GM19468 (cell line): ENCODE measurements around the gene FNDC3B.
"Not testable (repeated sequence)": the region's sequence is repeated elsewhere in the genome, so short reads cannot be mapped to it uniquely, and the experiment has no call there.

Experiments used
- ATAC-seq: cut with Tn5 transposase; IDR thresholded peaks from one replicate; pipeline ENCODE4 v1.9.1; 2021; ENCODE audit warnings: mild to moderate bottlenecking, moderate library complexity, moderate number of reproducible peaks; ENCODE audit not compliant: unreplicated experiment; ENCODE audit errors: extremely low read depth

FNDC3B gene

GRCh38 chr3:172365028-172365567 lies 325.7 kb downstream of the FNDC3B start:
- no peak for ATAC-seq

GRCh38 chr3:172367205-172368105 lies 328.1 kb downstream of the FNDC3B start:
- ATAC-seq, result no peak

- ATAC-seq, result not testable (repeated sequence)
Observed at GRCh38 chr3:172368556-172368955, 329.2 kb downstream of the FNDC3B start.

- no peak for ATAC-seq
Observed at GRCh38 chr3:172369590-172370259, 330.3 kb downstream of the FNDC3B start.

DNA sequence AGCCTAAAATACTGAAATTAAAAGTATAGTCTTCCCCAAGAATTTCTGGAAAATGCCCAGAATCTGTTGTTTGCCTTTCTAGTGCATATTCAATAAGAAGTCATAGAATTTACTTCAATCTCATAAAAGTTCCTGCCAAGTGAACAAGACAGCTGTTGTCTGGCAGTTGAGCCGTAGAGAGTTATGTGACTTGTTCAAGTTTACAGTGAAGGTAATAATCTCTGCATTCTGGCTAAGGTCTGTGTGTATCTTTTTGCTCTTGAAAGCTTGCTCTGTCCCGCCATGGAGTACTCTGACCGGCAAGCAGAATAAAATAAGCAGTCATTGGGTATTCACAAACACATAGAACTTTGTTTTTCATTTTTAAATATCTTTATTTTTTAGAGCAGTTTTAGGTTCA lies 331.0 kb downstream of the FNDC3B start:
- no peak for ATAC-seq

DNA sequence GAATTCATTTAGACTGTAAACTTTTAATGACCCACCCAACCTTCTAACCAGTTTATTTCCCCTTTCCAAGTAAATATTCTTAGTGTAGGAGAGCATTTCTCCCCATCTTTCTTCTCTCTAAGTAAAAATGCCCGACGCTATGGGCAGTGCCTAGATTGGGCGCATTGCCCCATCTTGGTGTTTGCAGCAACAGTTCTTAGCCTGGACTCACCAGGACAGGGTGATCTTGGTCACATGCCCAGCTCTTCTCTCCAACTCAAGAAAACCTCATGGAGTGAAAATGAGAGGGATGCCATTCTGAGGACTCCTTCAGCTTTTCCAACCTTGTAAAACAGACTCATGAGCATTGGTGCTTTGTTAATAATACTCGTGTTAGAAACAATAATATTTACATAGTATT lies 332.2 kb downstream of the FNDC3B start:
- no peak for ATAC-seq

GRCh38 chr3:172372895-172373294 lies 333.5 kb downstream of the FNDC3B start:
- ATAC-seq, result no peak

- no peak for ATAC-seq
Observed at GRCh38 chr3:172373912-172374311, 334.5 kb downstream of the FNDC3B start.

DNA sequence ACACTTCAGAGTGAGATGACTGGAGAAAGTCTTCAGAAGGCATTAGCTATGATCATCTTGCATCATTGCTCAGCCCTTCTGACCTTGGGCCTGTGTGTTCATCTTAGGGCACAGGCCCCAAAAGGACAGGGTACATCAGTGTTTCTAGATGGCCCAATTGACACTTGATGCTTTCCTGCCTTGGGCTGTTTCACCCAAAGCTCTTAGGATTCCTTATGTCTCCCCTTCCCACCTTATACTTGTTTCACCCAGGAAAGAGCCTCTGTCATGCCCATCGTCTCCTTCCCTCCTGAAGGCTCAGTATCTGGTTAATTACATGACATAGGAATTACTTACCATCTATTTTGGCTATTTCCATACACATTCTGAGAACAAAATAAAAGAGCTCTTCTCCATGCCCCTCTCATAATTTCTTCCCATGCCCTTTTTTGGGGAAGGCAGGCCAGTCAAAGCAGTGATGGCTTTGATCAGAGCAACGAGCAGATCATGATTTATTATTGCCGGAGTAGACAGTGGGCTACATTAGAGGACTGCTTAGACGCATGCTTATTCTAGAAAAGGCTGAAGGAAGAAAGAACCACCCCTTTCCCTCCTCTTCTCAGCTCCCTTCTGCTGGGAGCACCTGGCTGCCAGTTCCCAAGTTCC lies 335.9 kb downstream of the FNDC3B start:
- no peak for ATAC-seq

- no peak for ATAC-seq
Observed at GRCh38 chr3:172376402-172376801, 337.0 kb downstream of the FNDC3B start.

GRCh38 chr3:172376881-172377280 lies 337.5 kb downstream of the FNDC3B start:
- no peak for ATAC-seq

DNA sequence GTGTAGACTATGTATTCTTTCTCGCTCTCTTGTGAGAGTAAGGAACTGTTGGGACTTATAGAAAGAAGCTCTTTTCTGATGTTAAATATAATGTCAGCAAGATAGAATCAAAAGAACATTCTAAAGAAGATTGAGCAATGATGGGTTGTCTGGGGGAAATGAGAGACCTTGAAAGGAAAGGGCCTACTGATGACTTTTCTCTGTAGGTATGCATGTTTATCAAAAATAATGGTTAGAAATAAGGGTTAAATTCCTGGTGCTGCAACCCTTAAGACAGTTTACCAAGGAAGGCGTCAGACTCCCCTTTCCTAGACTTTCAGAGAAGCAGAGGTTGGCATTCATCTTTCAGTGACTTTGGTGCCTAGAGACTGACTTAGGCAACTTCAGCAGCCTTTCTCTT lies 339.1 kb downstream of the FNDC3B start:
- ATAC-seq, result no peak

GRCh38 chr3:172379372-172379771 lies 340.0 kb downstream of the FNDC3B start:
- no peak for ATAC-seq

DNA sequence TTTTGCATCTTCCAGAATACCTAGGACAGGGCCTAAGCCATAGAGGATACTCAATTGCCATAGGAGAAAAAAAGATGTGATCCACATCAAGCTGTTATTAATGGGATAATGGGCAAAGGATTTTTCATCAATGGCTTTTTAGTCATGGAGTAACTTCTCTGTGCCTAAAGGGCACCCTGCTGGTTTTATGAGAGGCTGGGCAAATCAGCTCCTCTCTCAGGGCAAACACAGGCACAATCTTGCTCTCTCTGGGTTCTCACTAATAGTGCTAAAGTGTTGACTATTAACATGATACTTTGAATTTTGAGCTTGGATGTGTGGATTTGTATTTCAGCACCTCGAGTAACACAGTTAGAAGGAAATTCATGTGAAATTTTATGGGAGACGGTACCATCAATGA lies 341.3 kb downstream of the FNDC3B start:
- no peak for ATAC-seq

DNA sequence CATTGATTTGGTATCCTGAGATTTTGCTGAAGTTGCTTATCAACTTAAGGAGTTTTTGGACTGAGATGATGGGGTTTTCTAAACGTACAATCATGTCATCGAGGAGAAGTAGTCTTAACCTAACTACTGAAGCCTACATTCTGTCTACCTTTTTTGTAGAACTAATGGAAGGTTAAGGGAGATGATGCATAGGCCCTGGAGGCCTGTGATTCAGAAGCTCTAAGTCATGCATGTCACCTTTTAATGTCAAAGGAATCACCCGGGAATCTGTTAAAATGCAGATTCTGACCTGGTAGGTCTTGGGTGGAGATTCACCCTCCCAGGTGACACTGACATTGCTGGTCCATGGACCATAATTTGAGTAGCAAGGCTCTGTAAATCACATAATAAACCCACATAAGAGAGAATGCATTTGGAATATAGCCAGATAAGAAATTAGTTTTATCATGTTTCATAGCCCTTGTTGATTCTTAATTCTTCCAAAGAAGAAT lies 344.0 kb downstream of the FNDC3B start:
- no peak for ATAC-seq

- ATAC-seq, result no peak
Observed at GRCh38 chr3:172384836-172385235, 345.5 kb downstream of the FNDC3B start.

- no peak for ATAC-seq
Observed at GRCh38 chr3:172387728-172388127, 348.4 kb downstream of the FNDC3B start.

- ATAC-seq, result no peak
Observed at GRCh38 chr3:172388412-172389078, 349.2 kb downstream of the FNDC3B start.

DNA sequence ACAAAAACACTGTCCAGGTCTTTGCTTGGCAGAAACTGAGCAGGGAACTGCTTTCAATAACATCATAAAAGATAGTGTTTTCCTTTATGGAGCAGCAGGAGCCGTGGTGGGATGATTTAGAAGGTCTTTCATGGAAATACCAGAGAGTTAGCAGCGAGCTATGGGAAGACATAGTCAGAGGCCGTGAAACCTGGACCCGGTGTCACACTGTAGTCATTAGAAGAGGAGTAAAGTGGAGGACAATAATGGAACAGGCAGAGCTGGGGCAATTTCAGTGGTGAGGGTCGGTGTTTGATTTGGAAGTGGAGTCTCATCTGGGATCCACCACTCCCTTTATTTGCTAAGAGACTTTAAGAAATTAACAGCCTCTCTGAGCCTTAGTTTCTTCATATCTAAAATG lies 351.4 kb downstream of the FNDC3B start:
- ATAC-seq, result no peak
